SK-N-SH (cell line): ENCODE data around the gene FBN1.

Source experiments
- EP300 ChIP-seq, 2 experiments: IDR thresholded peaks; 2 replicates each; pipeline versions ENCODE4 v1.4.0 to v1.6.1; 2012; ENCODE audit warnings: borderline replicate concordance in 1 of 2, low read depth in 1 of 2, low read length in 1 of 2
- EZH2phosphoT487 ChIP-seq: fragments of 200-600 bp; sonication (generic); IDR thresholded peaks from 2 replicates; pipeline ENCODE4 v1.6.1; 2017; ENCODE audit warnings: low read depth, mixed run types, mild to moderate bottlenecking, antibody characterized with exemption, moderate library complexity, borderline replicate concordance
- GABPA ChIP-seq: IDR thresholded peaks from 2 replicates; pipeline ENCODE4 v1.4.0; 2012; ENCODE audit warnings: low read depth, mild to moderate bottlenecking
- JUND ChIP-seq: IDR thresholded peaks from 2 replicates; pipeline ENCODE4 v1.4.0; 2012
- POLR2AphosphoS5 ChIP-seq: IDR thresholded peaks from 2 replicates; pipeline ENCODE4 v1.6.1; 2012; ENCODE audit warnings: low read depth, low read length
- RAD21 ChIP-seq: IDR thresholded peaks from 2 replicates; pipeline ENCODE4 v1.6.1; 2012; ENCODE audit warnings: mild to moderate bottlenecking, low read length
- RCOR1 ChIP-seq: fragments of 150-350 bp; IDR thresholded peaks from 2 replicates; pipeline ENCODE4 v1.6.1; 2017; ENCODE audit warnings: antibody characterized with exemption, low read length
- RXRA ChIP-seq: IDR thresholded peaks from 2 replicates; pipeline ENCODE4 v1.4.0; 2012; ENCODE audit warnings: low read depth, mild to moderate bottlenecking, borderline replicate concordance
- SMC3 ChIP-seq: IDR thresholded peaks from 2 replicates; pipeline ENCODE4 v1.6.1; 2012; ENCODE audit warnings: low read depth, low read length, improper control_type of control experiment
- TAF1 ChIP-seq: IDR thresholded peaks from 2 replicates; pipeline ENCODE4 v1.6.1; 2012; ENCODE audit warnings: low read depth, mild to moderate bottlenecking, low read length, moderate library complexity, borderline replicate concordance
- TF ChIP-seq, protein P1 (sequence below): fragments of 200-600 bp; sonication (generic); IDR thresholded peaks from 2 replicates; pipeline ENCODE4 v1.6.1; 2017; ENCODE audit warnings: antibody characterized with exemption, mild to moderate bottlenecking, moderate library complexity
- TF ChIP-seq, protein P2 (sequence below): IDR thresholded peaks from 2 replicates; pipeline ENCODE4 v1.6.1; 2012; ENCODE audit warnings: mild to moderate bottlenecking, low read depth, low read length, moderate library complexity
- TF ChIP-seq, protein P3 (sequence below): IDR thresholded peaks from 2 replicates; pipeline ENCODE4 v1.4.0; 2012; ENCODE audit warnings: low read depth
- TF ChIP-seq, protein P4 (sequence below): IDR thresholded peaks from 2 replicates; pipeline ENCODE4 v1.4.0; 2012; ENCODE audit warnings: low read depth, borderline replicate concordance

DNA sequence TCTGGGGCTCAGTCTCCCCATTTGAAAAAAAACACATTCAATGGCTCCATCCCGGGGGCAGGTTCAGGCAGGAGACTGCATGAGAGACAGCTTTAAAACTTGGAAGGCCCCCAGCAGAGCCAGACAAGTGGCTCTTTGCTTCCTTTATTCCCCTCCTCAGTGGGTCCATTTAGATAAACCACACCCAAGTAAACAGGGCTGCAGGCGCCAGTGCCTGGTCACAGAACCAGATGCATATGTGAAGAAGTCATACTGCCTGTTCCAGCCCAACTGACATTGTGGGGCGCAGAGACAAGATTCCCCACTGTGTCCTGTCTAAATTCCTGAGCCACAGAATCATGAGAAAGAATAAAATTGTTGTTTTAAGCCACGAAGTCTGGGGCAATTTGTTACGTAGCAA lies 9.0 kb downstream of the FBN1 start:
- TF ChIP-seq POLR2AphosphoS5, result no peak
- no peak for TF ChIP-seq EP300 (IDR thresholded peaks at IDR 0.05; ENCODE audit: borderline replicate concordance in 1 of 2, low read depth in 1 of 2, low read length in 1 of 2)
- TF ChIP-seq TAF1, result no peak
- TF ChIP-seq RXRA, result no peak
- no peak for TF ChIP-seq RAD21
- TF ChIP-seq, protein P1, sequence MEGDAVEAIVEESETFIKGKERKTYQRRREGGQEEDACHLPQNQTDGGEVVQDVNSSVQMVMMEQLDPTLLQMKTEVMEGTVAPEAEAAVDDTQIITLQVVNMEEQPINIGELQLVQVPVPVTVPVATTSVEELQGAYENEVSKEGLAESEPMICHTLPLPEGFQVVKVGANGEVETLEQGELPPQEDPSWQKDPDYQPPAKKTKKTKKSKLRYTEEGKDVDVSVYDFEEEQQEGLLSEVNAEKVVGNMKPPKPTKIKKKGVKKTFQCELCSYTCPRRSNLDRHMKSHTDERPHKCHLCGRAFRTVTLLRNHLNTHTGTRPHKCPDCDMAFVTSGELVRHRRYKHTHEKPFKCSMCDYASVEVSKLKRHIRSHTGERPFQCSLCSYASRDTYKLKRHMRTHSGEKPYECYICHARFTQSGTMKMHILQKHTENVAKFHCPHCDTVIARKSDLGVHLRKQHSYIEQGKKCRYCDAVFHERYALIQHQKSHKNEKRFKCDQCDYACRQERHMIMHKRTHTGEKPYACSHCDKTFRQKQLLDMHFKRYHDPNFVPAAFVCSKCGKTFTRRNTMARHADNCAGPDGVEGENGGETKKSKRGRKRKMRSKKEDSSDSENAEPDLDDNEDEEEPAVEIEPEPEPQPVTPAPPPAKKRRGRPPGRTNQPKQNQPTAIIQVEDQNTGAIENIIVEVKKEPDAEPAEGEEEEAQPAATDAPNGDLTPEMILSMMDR, result no peak
- TF ChIP-seq, protein P2, sequence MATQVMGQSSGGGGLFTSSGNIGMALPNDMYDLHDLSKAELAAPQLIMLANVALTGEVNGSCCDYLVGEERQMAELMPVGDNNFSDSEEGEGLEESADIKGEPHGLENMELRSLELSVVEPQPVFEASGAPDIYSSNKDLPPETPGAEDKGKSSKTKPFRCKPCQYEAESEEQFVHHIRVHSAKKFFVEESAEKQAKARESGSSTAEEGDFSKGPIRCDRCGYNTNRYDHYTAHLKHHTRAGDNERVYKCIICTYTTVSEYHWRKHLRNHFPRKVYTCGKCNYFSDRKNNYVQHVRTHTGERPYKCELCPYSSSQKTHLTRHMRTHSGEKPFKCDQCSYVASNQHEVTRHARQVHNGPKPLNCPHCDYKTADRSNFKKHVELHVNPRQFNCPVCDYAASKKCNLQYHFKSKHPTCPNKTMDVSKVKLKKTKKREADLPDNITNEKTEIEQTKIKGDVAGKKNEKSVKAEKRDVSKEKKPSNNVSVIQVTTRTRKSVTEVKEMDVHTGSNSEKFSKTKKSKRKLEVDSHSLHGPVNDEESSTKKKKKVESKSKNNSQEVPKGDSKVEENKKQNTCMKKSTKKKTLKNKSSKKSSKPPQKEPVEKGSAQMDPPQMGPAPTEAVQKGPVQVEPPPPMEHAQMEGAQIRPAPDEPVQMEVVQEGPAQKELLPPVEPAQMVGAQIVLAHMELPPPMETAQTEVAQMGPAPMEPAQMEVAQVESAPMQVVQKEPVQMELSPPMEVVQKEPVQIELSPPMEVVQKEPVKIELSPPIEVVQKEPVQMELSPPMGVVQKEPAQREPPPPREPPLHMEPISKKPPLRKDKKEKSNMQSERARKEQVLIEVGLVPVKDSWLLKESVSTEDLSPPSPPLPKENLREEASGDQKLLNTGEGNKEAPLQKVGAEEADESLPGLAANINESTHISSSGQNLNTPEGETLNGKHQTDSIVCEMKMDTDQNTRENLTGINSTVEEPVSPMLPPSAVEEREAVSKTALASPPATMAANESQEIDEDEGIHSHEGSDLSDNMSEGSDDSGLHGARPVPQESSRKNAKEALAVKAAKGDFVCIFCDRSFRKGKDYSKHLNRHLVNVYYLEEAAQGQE, result no peak
- TF ChIP-seq EZH2phosphoT487, result no peak
- TF ChIP-seq, protein P3, sequence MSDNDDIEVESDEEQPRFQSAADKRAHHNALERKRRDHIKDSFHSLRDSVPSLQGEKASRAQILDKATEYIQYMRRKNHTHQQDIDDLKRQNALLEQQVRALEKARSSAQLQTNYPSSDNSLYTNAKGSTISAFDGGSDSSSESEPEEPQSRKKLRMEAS, result no peak
- TF ChIP-seq JUND, result no peak
- no peak for TF ChIP-seq SMC3
- TF ChIP-seq GABPA, result no peak
- no peak for TF ChIP-seq RCOR1
- TF ChIP-seq, protein P4, sequence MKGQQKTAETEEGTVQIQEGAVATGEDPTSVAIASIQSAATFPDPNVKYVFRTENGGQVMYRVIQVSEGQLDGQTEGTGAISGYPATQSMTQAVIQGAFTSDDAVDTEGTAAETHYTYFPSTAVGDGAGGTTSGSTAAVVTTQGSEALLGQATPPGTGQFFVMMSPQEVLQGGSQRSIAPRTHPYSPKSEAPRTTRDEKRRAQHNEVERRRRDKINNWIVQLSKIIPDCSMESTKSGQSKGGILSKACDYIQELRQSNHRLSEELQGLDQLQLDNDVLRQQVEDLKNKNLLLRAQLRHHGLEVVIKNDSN, result no peak
